OCI-LY7 (cell line): Measurements from ENCODE around the gene DPYD.

Source experiments
- CTCF ChIP-seq: fragments of 200-600 bp; sonication (generic); conservative IDR thresholded peaks from 2 replicates; pipeline ENCODE4 v1.5.1; 2014; ENCODE audit warnings: mild to moderate bottlenecking, antibody characterized with exemption, low read length, moderate library complexity, mixed read lengths
- EZH2phosphoT487 ChIP-seq: fragments of 200-600 bp; sonication (generic); IDR thresholded peaks from 2 replicates; pipeline ENCODE4 v1.6.1; 2018; ENCODE audit warnings: low read depth, borderline replicate concordance, mild to moderate bottlenecking, mixed run types, antibody characterized with exemption, low read length, moderate library complexity, mixed read lengths

GRCh38 chr1:97834899-97835298, 85.9 kb downstream of the DPYD start:
- no peak for TF ChIP-seq CTCF
- no peak for TF ChIP-seq EZH2phosphoT487
